PFSK-1 (cell line): ENCODE measurements around the gene FTSJ3.

Experiments used
- FOXP2 ChIP-seq: optimal IDR thresholded peaks from 2 replicates; pipeline ENCODE3; 2011; ENCODE audit warnings: borderline replicate concordance, control low read depth, inconsistent platforms; ENCODE audit not compliant: insufficient read depth; ENCODE audit errors: extremely low read length, extremely low read depth
- POLR2AphosphoS5 ChIP-seq: IDR thresholded peaks from 2 replicates; pipeline ENCODE4 v1.6.1; 2012; ENCODE audit warnings: low read depth, mild to moderate bottlenecking, control low read depth, low read length, moderate library complexity
- SIN3A ChIP-seq: IDR thresholded peaks from 2 replicates; pipeline ENCODE4 v1.6.1; 2012; ENCODE audit warnings: mild to moderate bottlenecking, low read length, moderate library complexity, borderline replicate concordance; ENCODE audit not compliant: insufficient read depth
- TAF1 ChIP-seq: IDR thresholded peaks from 2 replicates; pipeline ENCODE4 v1.6.1; 2012; ENCODE audit warnings: low read length, control low read depth, borderline replicate concordance; ENCODE audit not compliant: insufficient read depth
- TF ChIP-seq, protein P1 (sequence below), 2 experiments: IDR thresholded peaks; 2 replicates each; pipeline versions ENCODE4 v1.6.1 to v1.8.0; 2011 to 2012; ENCODE audit warnings: low read depth in 2 of 2, low read length in 2 of 2, control low read depth in 1 of 2, inconsistent platforms in 1 of 2, mild to moderate bottlenecking in 1 of 2, moderate library complexity in 1 of 2; ENCODE audit not compliant: insufficient read depth in 1 of 2

Gene FTSJ3

DNA sequence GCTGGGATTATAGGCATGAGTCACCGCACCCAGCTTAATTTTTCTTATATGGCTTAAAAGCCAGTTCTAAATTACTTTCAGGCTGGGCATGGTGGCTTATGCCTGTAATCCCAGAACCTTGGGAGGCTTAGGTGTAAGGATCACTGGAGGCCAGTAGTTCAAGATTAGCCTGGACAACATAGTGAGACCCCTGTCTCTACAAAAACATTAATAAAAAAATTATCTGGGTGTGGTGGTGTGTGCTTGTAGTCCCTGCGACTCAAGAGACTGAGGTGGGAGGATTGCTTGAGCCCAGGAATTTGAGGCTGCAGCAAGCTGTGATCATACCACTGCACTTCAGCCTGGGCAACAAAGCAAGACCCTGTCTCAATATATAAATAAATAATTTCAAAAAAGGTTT is 25.8 kb upstream of the FTSJ3 start:
- no peak for TF ChIP-seq SIN3A
- no peak for TF ChIP-seq FOXP2
- no peak for TF ChIP-seq TAF1
- no peak for TF ChIP-seq POLR2AphosphoS5
- TF ChIP-seq, protein P1, sequence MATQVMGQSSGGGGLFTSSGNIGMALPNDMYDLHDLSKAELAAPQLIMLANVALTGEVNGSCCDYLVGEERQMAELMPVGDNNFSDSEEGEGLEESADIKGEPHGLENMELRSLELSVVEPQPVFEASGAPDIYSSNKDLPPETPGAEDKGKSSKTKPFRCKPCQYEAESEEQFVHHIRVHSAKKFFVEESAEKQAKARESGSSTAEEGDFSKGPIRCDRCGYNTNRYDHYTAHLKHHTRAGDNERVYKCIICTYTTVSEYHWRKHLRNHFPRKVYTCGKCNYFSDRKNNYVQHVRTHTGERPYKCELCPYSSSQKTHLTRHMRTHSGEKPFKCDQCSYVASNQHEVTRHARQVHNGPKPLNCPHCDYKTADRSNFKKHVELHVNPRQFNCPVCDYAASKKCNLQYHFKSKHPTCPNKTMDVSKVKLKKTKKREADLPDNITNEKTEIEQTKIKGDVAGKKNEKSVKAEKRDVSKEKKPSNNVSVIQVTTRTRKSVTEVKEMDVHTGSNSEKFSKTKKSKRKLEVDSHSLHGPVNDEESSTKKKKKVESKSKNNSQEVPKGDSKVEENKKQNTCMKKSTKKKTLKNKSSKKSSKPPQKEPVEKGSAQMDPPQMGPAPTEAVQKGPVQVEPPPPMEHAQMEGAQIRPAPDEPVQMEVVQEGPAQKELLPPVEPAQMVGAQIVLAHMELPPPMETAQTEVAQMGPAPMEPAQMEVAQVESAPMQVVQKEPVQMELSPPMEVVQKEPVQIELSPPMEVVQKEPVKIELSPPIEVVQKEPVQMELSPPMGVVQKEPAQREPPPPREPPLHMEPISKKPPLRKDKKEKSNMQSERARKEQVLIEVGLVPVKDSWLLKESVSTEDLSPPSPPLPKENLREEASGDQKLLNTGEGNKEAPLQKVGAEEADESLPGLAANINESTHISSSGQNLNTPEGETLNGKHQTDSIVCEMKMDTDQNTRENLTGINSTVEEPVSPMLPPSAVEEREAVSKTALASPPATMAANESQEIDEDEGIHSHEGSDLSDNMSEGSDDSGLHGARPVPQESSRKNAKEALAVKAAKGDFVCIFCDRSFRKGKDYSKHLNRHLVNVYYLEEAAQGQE (IDR thresholded peaks at IDR 0.05; ENCODE audit: insufficient read depth in 1 of 2, low read depth in 2 of 2, low read length in 2 of 2), result no peak

DNA sequence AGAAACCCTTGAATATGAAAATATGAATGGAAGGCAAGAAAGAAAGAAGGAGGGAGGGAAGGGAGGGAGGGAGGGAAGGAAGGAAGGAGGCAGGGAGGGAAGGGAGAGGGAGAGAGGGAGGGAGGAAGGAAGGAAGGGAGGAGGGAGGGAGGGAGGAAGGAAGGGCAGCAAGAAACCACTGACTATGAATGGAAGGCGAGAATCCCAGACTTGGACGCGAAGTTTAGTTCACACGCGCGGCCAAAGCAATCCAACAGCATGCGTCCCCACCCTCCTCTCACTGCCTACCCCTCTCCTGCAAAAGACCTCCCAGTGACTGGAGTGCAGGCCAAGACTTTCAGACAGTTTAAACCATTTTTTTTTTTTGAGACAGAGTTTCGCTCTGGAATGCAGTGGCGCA is 22.9 kb upstream of the FTSJ3 start:
- no peak for TF ChIP-seq TAF1
- no peak for TF ChIP-seq FOXP2
- TF ChIP-seq, protein P1 (IDR thresholded peaks at IDR 0.05; ENCODE audit: insufficient read depth in 1 of 2, low read depth in 2 of 2, low read length in 2 of 2), result no peak
- 0 out of 2 replicates have a peak, but pooled peaks have one; percentile 33 for TF ChIP-seq SIN3A

- TF ChIP-seq SIN3A, result no peak
Measured at GRCh38 chr17:63848834-63849689, 21.6 kb upstream of the FTSJ3 start.

- no peak for TF ChIP-seq TAF1
Measured at GRCh38 chr17:63847525-63848249, 20.2 kb upstream of the FTSJ3 start.

DNA sequence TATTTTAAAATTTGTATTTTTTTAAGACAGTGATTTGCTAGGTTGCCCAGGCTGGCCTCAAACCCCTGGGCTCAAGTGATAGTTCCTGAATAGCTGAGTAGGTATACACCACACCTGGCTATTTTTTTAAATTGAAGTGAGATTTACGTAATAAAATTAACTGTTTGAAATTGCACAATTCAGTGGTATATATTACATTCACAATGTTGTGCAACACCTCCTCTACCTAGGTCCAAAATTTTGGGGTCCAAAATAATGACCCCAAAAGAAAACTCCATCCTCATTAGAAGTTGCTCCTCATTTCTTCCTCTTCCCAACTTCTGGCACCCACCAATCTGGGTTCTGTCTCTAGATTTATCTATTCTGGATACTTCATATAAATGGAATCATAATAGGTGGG is 18.0 kb upstream of the FTSJ3 start:
- no peak for TF ChIP-seq TAF1
- no peak for TF ChIP-seq SIN3A
- TF ChIP-seq, protein P1 (IDR thresholded peaks at IDR 0.05; ENCODE audit: insufficient read depth in 1 of 2, low read depth in 2 of 2, low read length in 2 of 2), result no peak
- TF ChIP-seq POLR2AphosphoS5, result no peak

GRCh38 chr17:63843910-63844677 is 16.6 kb upstream of the FTSJ3 start:
- TF ChIP-seq SIN3A (no peak), TAF1 (no peak), POLR2AphosphoS5 (no peak), FOXP2 (no peak)
- TF ChIP-seq, protein P1 (IDR thresholded peaks at IDR 0.05; ENCODE audit: insufficient read depth in 1 of 2, low read depth in 2 of 2, low read length in 2 of 2), result no peak
